Measurements from ENCODE around the gene SRPX.

The SRPX gene

DNA sequence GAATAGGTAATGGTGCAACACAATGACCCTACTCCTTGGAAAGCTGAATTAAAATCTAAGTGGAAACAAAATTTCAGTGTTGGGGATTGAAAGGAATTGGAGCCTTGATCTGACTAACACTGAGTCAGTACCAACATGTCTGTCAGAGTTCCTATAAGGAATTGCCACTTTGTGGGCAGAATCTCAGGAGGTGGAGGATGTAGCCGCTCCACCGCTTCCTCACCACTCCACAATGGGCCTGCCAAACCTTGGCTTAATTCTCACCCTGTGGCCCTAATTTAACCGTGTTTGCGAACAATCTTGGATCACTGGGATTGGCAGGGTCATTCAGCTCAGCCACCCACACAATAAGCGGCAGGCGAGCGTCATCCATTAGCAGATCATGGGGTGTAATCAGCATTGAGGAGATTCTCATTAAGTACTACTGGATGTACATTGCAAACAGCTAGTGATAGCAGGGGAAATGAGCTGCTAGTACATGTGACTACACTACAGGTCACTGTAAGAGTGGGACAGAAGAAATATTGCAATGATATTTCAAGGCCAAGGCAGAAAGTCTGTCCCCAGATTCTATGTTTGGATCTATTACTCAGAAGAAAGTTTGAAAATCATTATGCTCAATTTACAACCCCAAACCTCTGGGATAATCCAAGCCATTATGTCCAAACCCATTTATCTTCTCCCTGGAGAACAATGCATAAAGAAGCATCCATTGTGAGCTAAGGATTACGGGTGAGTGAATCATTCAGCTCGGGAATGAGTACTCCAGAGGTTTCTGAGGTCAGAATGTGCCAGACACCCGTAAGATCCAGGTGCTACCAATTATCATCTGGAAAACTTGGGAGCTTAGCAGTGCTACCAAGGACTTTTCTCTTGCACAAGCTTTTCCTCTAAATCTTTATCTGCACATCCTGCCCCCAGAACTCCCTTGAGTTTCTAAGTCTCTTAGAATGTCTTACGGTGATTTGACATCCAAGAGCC lies 5.8 kb downstream of the SRPX start:
- H3K4me3 ChIP-seq (ENCODE audit: low read depth, low read length) = peak overlapping the region; percentile 7
- DNase-seq (ENCODE audit: low read depth) = peak; percentile 74

DNA sequence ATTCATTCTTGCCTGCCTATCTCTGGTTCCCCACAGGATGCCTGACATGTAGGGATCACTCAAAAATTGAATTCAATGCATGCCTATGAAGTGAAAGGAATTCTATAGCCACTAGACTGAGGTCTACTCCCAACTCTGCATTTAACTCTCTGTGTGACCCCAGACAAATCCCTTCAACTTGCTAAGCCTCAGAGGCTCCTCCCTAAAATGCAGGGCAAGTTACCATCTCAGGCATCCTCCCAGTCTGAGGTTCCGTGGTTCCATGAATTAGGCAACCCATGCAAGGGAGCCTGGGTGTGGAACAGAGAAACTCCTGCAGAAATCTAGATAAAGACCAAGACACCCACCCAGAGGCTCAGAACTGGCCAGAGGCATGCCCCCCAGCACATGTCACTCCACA lies 6.6 kb downstream of the SRPX start:
- DNase-seq (ENCODE audit: low read depth) = no peak
- H3K4me3 ChIP-seq (ENCODE audit: low read depth, low read length) = no peak overlapping the region

DNA sequence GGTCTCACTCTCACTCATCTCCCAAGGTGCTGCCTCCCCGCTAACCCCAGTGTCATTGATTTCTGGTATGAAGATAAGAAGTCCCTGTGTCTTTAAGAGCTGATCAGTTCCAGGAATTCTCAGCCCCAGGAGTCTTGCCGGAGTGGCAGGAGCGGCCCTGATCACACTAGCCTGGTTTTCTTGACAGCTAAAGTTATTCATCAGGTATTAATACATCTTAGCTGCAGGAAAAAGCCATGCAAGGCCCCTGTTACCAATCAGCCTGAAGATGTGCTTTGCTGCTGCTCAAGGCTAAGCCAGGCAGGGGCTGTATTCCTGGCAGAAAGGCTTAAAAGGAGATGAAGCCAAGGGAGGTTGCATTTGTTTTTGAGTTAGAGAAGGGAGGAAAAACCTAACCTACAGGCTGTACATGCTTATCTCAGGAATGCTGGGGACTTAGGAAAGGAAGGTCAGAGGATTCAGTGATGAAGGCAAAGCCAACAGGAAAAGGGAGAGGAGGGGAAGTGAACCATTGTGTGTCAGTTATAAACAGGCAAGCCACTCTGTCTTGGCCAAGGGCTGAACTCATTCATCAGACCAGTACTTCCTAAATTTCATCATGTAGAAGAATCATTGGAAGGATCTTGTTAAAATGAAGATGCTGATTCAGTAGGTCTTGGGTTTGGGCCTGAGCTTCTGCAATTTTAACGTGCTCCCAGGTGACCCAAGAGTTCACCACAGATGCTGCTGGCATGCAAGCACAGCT lies 8.6 kb downstream of the SRPX start:
- no peak for DNase-seq (ENCODE audit: low read depth)
- H3K4me3 ChIP-seq (ENCODE audit: low read depth, low read length) = no peak overlapping the region

DNA sequence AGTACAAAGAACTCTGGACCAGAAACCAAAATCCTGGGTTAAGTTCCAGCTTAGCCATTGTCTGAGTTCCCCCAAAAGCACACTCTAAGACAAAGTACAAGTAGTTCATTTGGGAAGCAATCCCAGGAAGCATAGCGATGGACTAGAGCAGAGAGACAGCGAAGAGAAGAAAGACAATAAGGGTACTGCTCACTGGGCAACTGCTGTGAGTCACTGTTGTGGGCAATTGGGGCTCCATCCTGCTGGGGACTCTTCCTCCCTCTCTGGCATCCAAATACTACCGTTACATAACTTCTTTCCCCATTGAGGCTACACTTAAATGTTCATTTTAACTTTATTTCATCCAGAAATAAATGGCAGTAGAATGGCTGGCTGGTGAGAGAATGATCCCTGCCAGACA lies 14.1 kb downstream of the SRPX start:
- no peak overlapping the region for H3K4me3 ChIP-seq (ENCODE audit: low read depth, low read length)
- DNase-seq (ENCODE audit: low read depth) = no peak

DNA sequence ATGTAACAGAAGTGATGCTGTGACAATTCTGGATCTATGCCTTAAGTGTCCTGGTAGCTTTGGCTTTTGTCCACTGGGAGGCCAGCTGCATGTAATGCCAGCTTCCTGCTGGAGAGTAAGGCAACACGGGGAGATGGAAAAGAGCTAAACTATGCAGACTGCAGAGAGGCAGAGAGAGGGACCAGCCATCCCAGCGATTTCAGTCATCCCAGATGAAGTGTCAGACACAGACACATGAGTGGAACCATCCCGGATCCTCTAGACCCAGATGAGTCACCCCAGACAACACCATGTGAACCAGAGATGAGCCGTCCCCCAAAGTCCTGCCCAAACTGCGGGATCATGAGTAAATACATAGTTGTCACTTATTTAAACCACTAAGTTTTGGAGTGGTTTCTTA lies 14.6 kb downstream of the SRPX start:
- no peak overlapping the region for H3K4me3 ChIP-seq (ENCODE audit: low read depth, low read length)
- DNase-seq (ENCODE audit: low read depth) = no peak

DNA sequence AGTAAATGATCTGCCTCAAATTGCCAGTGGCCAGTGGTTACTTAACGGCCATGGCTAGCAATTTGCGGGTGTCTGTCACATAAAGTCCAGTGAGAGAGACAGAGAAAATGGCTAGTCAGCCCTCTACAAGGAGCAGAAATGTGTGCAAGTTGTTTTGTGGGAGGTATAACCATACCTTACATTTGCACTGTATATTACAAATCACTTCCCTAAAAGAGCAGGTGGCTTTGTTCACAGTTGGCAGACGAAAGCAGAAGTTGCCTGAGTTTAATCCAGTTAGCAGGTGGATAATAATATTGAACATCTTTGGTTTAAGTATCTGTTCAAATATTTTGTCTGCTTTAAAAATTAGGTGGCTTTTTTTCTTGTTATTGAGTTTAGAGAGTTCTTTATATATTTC lies 15.6 kb downstream of the SRPX start:
- H3K4me3 ChIP-seq (ENCODE audit: low read depth, low read length) = no peak overlapping the region
- DNase-seq (ENCODE audit: low read depth) = no peak

DNA sequence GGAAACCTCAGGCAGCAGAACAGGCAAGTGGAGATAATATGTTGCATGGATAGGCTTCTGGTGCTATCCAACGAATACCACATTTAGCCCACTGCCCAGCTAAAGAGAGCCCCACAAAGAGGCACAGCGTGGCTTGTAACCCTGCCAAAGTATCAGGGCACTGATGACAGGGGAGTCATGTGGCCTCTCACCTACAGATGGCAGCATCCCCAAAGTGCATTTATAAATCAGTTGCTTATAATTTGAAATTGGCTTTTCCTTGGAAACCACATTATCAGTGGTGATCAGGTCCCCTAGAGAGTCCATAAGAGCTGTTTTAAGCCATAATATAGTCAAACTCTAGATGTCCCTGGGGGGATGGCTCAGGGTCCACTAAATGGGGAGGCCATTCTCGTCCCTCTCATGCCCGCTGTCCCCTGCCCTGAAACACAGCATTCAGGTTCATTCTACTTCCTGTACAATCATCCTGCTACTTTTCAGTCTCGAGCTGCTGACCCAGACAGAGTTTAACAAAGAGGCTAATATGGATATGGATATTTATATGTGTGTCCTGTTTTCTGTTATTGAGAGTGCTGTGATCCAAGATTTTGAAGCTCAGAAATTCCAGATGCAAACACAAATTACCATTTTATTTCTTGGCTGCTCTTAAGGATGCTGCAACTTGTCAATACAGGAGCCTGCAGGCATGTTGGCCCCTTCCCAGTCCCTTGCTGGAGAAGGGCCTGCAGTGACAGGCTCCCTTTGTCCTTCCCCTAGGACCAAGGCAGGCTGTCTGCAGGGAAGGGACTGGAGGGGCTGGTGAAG lies 28.5 kb downstream of the SRPX start:
- no peak overlapping the region for H3K4me3 ChIP-seq (ENCODE audit: low read depth, low read length)
- DNase-seq (ENCODE audit: low read depth) = no peak

DNA sequence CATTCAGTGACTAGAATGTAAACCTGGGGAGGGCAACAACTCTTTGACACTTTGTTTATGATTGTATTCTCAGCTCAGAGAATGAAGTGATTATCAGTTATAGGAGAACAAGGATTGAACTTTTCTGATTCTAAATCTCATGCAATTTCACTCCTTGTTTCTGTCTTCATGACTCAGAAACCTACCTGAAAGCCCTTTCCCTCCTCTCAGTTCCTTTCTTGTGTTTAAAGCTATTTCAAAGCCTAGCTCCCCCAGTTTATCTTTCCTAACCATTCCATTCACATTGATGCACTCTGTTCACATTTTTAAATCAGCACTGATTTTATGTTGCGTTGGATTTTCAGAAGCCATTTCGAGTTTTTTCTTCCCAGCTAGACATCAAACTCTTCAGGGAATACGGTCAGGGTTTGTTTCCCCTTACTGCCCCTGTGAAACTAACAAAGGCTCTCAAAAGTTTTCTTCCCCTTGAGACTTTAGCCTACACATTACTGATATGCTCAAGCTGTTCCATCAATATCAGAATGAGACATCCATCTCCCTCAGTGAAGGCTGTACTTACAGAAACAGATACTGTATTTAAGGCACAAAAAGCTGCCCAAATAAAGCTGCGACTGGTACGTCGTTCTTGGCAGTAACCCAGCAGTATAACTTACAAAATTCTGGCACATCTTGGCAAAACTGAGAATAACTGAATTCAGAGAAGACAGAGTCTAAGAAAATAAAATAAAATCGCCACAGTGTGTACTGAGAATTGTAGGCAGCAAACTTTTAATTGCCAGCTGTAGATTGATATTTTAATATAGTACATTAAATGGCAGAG lies 31.0 kb downstream of the SRPX start:
- DNase-seq (ENCODE audit: low read depth) = no peak
- no peak overlapping the region for H3K4me3 ChIP-seq (ENCODE audit: low read depth, low read length)

DNA sequence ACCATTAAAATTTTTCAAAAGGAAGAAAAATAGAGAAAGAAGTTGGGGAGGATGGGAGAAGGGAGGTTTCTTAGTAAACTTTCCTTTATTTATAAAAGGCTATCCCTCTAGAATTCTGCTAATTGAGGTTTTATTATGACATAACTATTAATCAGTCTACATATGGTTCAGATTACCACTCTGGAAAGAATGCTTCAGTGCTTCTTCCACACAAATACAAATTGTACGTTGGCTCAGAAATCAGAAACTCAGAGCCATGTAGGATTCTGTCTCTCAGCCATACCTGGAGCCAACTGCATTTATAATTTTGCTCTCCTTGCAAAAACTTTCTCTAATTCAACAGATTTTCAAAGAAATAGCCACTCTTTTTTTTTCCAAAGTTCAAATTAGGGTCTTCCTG lies 37.1 kb downstream of the SRPX start:
- DNase-seq (ENCODE audit: low read depth) = no peak
- no peak overlapping the region for H3K4me3 ChIP-seq (ENCODE audit: low read depth, low read length)

DNA sequence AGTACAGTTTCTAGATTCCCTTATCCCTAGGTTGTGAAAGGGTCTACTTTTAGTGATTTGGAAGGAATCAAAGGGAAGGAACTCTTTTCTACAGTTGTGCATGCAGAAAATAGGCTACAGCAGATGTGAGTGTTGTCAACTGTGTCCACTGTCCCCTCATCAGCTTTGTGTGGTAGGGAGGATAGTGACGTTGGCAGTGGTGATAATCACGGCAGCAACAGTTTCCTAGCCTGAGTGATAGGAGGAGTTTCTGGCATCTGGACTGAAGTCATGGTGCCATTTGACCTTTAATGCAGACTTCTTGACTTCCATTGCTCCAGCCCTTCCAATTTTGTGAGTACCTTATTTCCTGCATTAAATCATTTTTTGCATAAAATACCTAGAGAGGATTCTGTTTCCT lies 39.3 kb downstream of the SRPX start:
- no peak overlapping the region for H3K4me3 ChIP-seq (ENCODE audit: low read depth, low read length)
- DNase-seq (ENCODE audit: low read depth) = no peak

DNA sequence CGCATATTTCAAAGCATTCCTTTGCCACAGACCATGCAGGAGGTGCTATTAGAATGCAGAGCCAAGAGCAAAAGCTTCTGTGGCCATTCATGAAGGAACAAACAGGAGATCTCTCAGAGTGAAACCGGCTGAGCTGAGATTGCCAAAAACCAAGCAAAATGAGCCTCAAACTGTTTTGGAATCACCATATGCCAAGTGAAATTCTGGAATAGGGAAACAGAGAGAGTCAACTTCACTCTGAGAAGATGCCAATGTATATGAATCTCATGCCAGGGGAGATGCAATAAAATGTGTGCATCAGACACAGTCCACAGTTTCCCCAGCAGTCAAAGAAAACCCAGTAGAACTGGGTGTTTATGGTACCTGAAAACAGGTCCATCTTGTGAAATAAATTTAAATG lies 42.3 kb downstream of the SRPX start:
- DNase-seq (ENCODE audit: low read depth) = no peak
- no peak overlapping the region for H3K4me3 ChIP-seq (ENCODE audit: low read depth, low read length)

DNA sequence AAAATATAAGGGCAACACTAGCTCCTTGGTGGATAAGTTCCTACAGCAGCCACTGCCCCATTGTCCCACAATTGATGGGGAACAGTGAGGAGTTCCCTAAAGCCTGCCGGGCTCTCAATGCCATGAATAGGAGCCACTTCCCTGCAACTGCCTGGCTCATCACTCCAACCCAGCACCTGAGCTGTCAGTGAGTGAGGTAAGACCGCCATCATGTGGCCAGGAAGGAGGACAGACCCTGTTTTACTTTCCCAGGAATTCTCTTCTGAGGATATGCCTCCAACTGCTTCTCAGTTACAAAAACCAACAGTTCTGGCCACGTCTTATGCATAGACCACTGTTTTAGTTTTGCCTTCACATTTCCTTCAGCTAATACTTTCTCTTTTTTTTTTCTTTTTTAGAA lies 45.5 kb downstream of the SRPX start:
- DNase-seq (ENCODE audit: low read depth) = no peak
- no peak overlapping the region for H3K4me3 ChIP-seq (ENCODE audit: low read depth, low read length)

DNA sequence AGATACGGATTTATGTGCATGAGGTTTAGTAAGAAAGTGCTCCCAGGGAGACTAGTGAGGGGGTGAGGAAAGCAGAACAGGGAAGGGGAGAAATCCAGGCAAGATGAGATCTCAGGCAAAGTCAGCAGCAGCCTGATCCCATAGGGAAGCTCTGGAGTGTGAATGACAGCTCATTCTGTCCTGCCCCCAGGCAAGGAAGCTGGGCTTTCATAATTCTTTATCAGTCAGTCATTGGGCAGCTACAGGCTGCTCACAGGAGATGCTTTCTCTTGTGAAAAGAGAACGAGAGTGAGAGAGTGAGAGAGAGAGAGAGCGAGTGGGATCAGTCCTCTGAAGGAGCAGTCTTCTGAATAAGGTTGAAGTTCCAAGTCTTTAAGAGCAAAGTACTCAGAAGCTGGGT lies 48.1 kb downstream of the SRPX start:
- no peak for DNase-seq (ENCODE audit: low read depth)
- H3K4me3 ChIP-seq (ENCODE audit: low read depth, low read length) = no peak overlapping the region

DNA sequence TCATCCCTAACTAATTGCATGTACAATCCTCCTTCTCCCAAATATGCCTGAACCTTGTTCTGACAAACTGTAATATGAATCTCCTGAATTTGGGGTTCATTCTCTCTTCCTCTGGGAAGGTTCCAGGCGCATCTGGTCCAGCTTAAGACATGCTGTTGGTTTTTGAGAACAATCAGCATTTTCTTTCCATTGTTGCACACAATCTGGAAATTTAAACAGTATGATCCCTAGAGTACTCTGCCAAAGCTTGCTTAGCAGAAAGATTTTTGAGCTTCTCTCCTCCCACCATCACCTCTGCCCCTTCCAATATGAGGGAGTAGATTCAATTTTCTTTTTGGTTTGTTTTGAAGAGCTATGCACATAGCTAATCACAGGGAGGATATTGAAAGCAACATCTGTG lies 50.1 kb downstream of the SRPX start:
- no peak overlapping the region for H3K4me3 ChIP-seq (ENCODE audit: low read depth, low read length)
- DNase-seq (ENCODE audit: low read depth) = no peak

DNA sequence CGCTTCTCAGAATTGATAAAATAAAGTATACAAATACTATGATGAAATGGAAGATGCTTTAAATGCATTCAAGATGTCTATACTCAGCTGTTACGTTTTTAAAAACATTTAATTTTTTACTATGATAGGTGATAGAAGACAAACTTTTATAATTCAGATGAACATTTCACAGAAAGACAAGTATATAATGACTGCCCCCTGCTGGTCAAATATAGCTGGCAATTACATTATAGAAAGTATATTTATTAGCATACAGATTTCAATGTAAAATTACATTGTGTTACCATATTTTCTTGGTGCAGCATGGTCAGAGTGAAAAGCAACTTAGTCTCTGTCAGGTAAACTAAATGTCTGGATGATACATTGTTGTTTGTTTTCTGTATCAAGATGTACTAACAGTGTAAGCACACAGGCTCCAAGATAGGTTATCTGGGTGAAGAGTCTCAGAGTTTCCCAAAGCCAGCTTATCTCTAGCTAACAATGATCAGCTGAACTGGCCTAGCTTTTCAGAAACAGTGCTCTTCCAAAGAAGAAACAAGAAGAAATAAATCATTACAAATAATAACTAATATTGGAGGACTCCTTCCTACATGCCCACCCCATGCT lies 54.1 kb downstream of the SRPX start:
- DNase-seq (ENCODE audit: low read depth) = no peak
- H3K4me3 ChIP-seq (ENCODE audit: low read depth, low read length) = no peak overlapping the region

DNA sequence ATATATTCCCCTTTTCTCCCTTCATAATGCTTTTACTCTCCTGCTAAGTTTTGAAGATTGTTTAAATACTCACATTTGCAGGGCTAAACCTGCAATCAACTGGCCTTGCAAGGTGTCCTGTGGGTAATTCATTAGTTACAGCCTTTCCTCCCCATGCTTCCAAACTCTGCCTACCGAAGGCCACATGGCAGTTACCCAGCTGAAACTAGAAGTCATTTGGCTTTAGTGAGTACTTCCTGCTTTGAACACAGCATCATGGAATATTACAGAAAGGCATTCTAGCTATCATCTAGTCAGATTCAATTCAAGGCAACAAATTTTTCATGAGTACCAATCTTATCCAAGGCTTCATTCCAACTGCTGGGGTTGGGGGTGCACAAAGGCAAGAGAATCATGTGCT lies 55.6 kb downstream of the SRPX start:
- H3K4me3 ChIP-seq (ENCODE audit: low read depth, low read length) = no peak overlapping the region
- no peak for DNase-seq (ENCODE audit: low read depth)

DNA sequence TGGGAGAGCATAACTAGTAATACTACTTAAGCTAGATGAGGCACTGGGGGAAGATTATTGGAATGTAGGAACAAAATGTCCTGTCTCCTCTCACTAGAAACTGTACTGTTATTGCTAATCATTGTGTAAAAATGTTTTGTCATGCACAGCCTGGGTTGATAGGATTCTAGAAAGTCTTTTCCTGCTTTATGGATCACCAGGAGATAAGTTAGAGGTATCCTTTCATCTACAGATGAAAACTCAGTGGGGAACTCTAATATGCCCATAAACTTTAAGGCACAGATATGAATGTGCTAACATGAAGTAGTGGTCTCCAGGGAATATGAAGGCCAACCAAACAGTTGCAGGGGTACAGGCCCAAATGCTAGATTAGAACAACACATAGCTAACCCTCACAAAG lies 57.5 kb downstream of the SRPX start:
- no peak overlapping the region for H3K4me3 ChIP-seq (ENCODE audit: low read depth, low read length)
- no peak for DNase-seq (ENCODE audit: low read depth)

DNA sequence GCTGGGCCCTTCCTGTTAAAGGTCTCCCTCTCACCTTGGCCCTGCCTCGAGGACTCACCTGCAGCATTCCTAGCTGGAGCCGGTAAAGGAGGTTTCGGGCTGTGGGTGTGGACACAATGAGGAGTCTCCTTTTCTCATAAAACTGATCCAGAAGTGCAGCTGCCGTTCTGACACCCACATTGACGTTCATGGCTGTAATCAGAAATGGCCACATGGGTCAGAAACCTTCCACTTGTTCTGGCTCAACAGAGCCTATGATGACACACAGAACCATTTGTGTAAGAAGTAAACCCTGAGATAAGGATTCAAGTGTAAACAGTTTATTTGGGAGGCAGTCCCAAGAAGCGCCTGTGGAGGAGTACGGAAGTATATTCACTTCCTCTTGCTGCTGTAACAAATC lies 63.8 kb downstream of the SRPX start:
- no peak overlapping the region for H3K4me3 ChIP-seq (ENCODE audit: low read depth, low read length)
- DNase-seq (ENCODE audit: low read depth) = no peak

DNA sequence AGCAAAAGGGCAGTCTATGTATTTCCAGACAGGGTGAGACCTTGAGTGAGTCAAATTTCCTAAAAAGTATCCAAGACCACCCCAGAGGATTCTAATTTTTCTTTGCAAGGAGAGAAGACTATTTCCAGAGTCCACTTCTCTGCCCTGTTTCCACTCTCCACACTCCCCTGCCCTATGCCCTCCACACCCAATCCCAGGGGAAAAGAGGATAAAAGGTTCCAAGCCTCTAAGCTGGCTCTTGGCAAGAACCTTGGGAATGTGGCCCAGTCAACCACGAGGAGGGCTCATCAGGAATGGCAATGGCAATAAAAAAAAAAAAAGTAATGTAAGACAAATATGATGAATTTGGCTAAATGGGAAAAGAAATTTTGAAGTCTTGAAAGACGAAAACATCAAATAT lies 65.9 kb downstream of the SRPX start:
- DNase-seq (ENCODE audit: low read depth) = no peak
- no peak overlapping the region for H3K4me3 ChIP-seq (ENCODE audit: low read depth, low read length)
